K562 (cell line): ENCODE results near the gene AP1B1. TPM values are rescaled to one million over a fixed set of nuclear protein-coding genes. Genes with fewer than 3 reads are reported as not detected.

Experiments used
- ATAC-seq: fragments of 200-7000 bp; cut with Tn5 transposase; 3 replicates; pipeline ENCODE4 v1.9.1; 2020; ENCODE audit warnings: moderate library complexity
- BruUV-seq: library from RNA; stranded (reverse); fragments of 400-500 nt; replicated peaks from 2 replicates; lab custom pipeline; 2021; lab: Mats Ljungman, UMichigan
- CTCF ChIA-PET: fragments of 300-600 bp; formaldehyde crosslinking; extraction: SDS; loops from one replicate; lab custom pipeline; 2021; ENCODE audit warnings: low intra/inter-chr PET ratio; lab: Yijun Ruan, JAX
- POLR2A ChIA-PET: fragments of 300-600, 350-650 bp; sonication (Branson Sonifier 250); formaldehyde crosslinking; extraction: SDS; loops from one replicate; lab custom pipeline; 2021; ENCODE audit warnings: antibody characterized with exemption, inconsistent platforms; lab: Yijun Ruan, JAX
- DNase-seq, 4 experiments: peaks; one replicate each; pipeline versions ENCODE4 v3.0.0 to v3.0.0-alpha.2; 2011 to 2018; ENCODE audit warnings: low spot score in 3 of 4, mixed read lengths in 3 of 4; ENCODE audit errors: extremely low read depth in 1 of 4
- FAIRE-seq: peaks from 2 replicates; lab custom pipeline; 2011; peaks lifted over from hg19 to GRCh38; lab: Jason Lieb, UNC
- H2AFZ ChIP-seq: 2 replicates; pipeline ENCODE4 v1.6.0; 2011; ENCODE audit warnings: low read depth, low read length, control low read depth, inconsistent platforms
- H3K27ac ChIP-seq: fragments of 200-600 bp; 3 replicates; pipeline ENCODE4 v1.8.0; 2011; ENCODE audit warnings: low read depth, mild to moderate bottlenecking, control low read depth, inconsistent platforms, low read length, moderate library complexity, mixed read lengths; ENCODE audit errors: extremely low read depth
- H3K27me3 ChIP-seq, 2 experiments: fragments of 300-600 bp in 1 of 2; 2 replicates in 1 of 2; 3 replicates in 1 of 2; pipeline versions ENCODE4 v1.6.0 to v1.8.0; 2011; ENCODE audit warnings: inconsistent platforms in 2 of 2, low read length in 2 of 2, mild to moderate bottlenecking in 1 of 2, mixed read lengths in 1 of 2, moderate library complexity in 1 of 2; ENCODE audit not compliant: control insufficient read depth in 2 of 2, insufficient read depth in 2 of 2
- H3K36me3 ChIP-seq: fragments of 300-600 bp; 3 replicates; pipeline ENCODE4 v1.8.0; 2011; ENCODE audit warnings: mild to moderate bottlenecking, low read length, inconsistent platforms; ENCODE audit not compliant: control insufficient read depth, insufficient read depth
- H3K4me1 ChIP-seq, 2 experiments: fragments of 200-600 bp in 1 of 2; replicated peaks in 1 of 2; 2 replicates in 1 of 2; 3 replicates in 1 of 2; pipeline versions ENCODE4 v1.5.1 to v1.8.0; 2011; ENCODE audit warnings: inconsistent platforms in 2 of 2, low read length in 2 of 2, mild to moderate bottlenecking in 1 of 2, mixed read lengths in 1 of 2, moderate library complexity in 1 of 2; ENCODE audit not compliant: control insufficient read depth in 2 of 2, insufficient read depth in 2 of 2
- H3K4me2 ChIP-seq: 2 replicates; pipeline ENCODE4 v1.6.1; 2011; ENCODE audit warnings: low read length, control low read depth, inconsistent platforms, mixed read lengths; ENCODE audit not compliant: insufficient read depth
- H3K4me3 ChIP-seq: fragments of 200-600 bp; sonication (generic), shearing (Covaris generic); 2 replicates; pipeline ENCODE4 v1.5.1; 2016; ENCODE audit warnings: control low read depth, inconsistent platforms
- H3K79me2 ChIP-seq: fragments of 200-600 bp; 3 replicates; pipeline ENCODE4 v1.8.0; 2011; ENCODE audit warnings: low read length, inconsistent platforms; ENCODE audit not compliant: control insufficient read depth, insufficient read depth
- H3K9ac ChIP-seq, 2 experiments: 2 replicates each; pipeline versions ENCODE4 v1.6.0 to v1.6.1; 2011; ENCODE audit warnings: low read depth in 2 of 2, low read length in 2 of 2, control low read depth in 1 of 2, inconsistent platforms in 1 of 2, mild to moderate bottlenecking in 1 of 2, mixed read lengths in 1 of 2; ENCODE audit not compliant: insufficient read depth in 1 of 2
- H3K9me1 ChIP-seq: one replicate; pipeline ENCODE4 v1.6.0; 2011; ENCODE audit warnings: inconsistent platforms, mild to moderate bottlenecking, low read length, moderate library complexity; ENCODE audit not compliant: control insufficient read depth, insufficient read depth
- H3K9me3 ChIP-seq: replicated peaks from 2 replicates; pipeline ENCODE4 v1.5.1; 2011; ENCODE audit warnings: low read depth, low read length, inconsistent platforms; ENCODE audit not compliant: control insufficient read depth, insufficient read depth
- H4K20me1 ChIP-seq: replicated peaks from 2 replicates; pipeline ENCODE4 v1.6.1; 2011; ENCODE audit warnings: low read length, inconsistent platforms, mixed read lengths; ENCODE audit not compliant: control insufficient read depth, insufficient read depth
- ESRRA ChIP-seq: fragments of 450-650 bp; IDR thresholded peaks from 2 replicates; pipeline ENCODE4 v1.6.1; 2014; ENCODE audit warnings: low read depth, mild to moderate bottlenecking, moderate library complexity, borderline replicate concordance
- HMG20A ChIP-seq: fragments of 450-650 bp; formaldehyde crosslinking; conservative IDR thresholded peaks from 2 replicates; pipeline ENCODE4 v1.4.0; 2020; ENCODE audit warnings: mild to moderate bottlenecking, mixed read lengths
- NCOA4 ChIP-seq: fragments of 450-650 bp; IDR thresholded peaks from 2 replicates; pipeline ENCODE4 v1.6.1; 2018; ENCODE audit warnings: mild to moderate bottlenecking; ENCODE audit not compliant: partially characterized antibody
- PURB ChIP-seq: sonication (generic); formaldehyde crosslinking; IDR thresholded peaks from 2 replicates; pipeline ENCODE4 v1.9.0; 2021; ENCODE audit warnings: low read depth, mild to moderate bottlenecking, missing genetic modification reagents
- REST ChIP-seq, 2 experiments: fragments of 450-650 bp; formaldehyde crosslinking in 1 of 2; IDR thresholded peaks; 2 replicates each; pipeline versions ENCODE4 v1.4.0 to v1.6.1; 2014 to 2020; ENCODE audit warnings: mild to moderate bottlenecking in 2 of 2, borderline replicate concordance in 1 of 2, low read depth in 1 of 2
- WHSC1 ChIP-seq: IDR thresholded peaks from one replicate; pipeline ENCODE4 v1.6.1; 2012; ENCODE audit warnings: low read length, control low read depth, inconsistent platforms
- WGBS: fragments of 100-300 bp; shearing (Covaris generic); methylation state at CpG from one replicate; pipeline ENCODE4 v1.1.6; 2016; ENCODE audit warnings: low coverage, mixed read lengths; ENCODE audit not compliant: insufficient coverage; ENCODE audit errors: missing lambda C conversion rate; 5-methylcytosine and 5-hydroxymethylcytosine counted together
- in situ Hi-C: fragments of 300-500 bp; cut with MboI; formaldehyde crosslinking; loops from 4 replicates; pipeline ENCODE4 v1.15.0; 2018; ENCODE audit warnings: inconsistent platforms, mixed read lengths
- intact Hi-C: fragments of 100-400 bp; cut with micrococcal nuclease; formaldehyde crosslinking; loops from 2 replicates; pipeline ENCODE4 v1.14.2; 2022
- polyA plus RNA-seq, 8 experiments: library from polyadenylated mRNA; depleted of rRNA in 4 of 8; stranded (reverse) in 5 of 8; unstranded in 3 of 8; fragments of >200 nt; fragmentation: Nextera tagmentation in 2 of 8; fragmentation: Illumina TruSeq in 1 of 8; extraction: Ambion mirVana in 2 of 8; extraction: Trizol in 1 of 8; gene quantifications; 2 replicates each; pipeline versions ENCODE4 v1.2.1 to v1.2.3, GENCODE V29; 2011 to 2014; ENCODE audit warnings: inconsistent platforms in 1 of 8, missing spikeins in 1 of 8
- total RNA-seq, 7 experiments: library from RNA; depleted of rRNA in 6 of 7; stranded (reverse); fragments of >200 nt in 6 of 7; fragmentation: Illumina TruSeq in 2 of 7; extraction: Trizol in 2 of 7; gene quantifications; 2 replicates each; pipeline versions ENCODE4 v1.2.1 to v1.2.3, GENCODE V29; 2011 to 2021; ENCODE audit warnings: low replicate concordance in 1 of 7

Gene AP1B1
- total and polyA plus RNA-seq, 9 of the 15 experiments (the other 6 are each of a cell fraction or from before 2014, with no cell fraction given), result 1.2 to 60.9 (median 30.1) TPM

GRCh38 chr22:29353286-29353685, 35.1 kb downstream of the AP1B1 start:
- Histone ChIP-seq H3K4me1 (no peaks in the 10 kb centered on the region), H3K79me2 (no peaks in the 10 kb centered on the region), H2AFZ (no peak overlapping the region), H3K9me1 (no peaks in the 10 kb centered on the region), H3K27ac (no peak overlapping the region), H3K4me2 (no peak overlapping the region), H4K20me1 (no peaks in the 10 kb centered on the region), H3K4me3 (no peak overlapping the region), H3K9me3 (no peaks in the 10 kb centered on the region), H3K36me3 (peaks cover 84% of the 10 kb centered on the region; the same call in 2 of the 3 replicates), H3K27me3 (no peaks in the 10 kb centered on the region), H3K9ac (no peak overlapping the region)
- in situ Hi-C loops, result no loop called here
- no TSS peak for BruUV-seq
- intact Hi-C loops, result no loop called here
- ATAC-seq (no peak), FAIRE-seq (no peak), DNase-seq (no peak)
- CTCF ChIA-PET, result no interaction called here
- WGBS, result 87% methylated on average over 10 of the region's 11 CpGs
- POLR2A ChIA-PET, result no interaction called here
- TF ChIP-seq NCOA4 (no peak), ESRRA (no peak), WHSC1 (no peak), PURB (CRISPR knock-in tag) (no peak), HMG20A (CRISPR knock-in tag) (no peak), REST (IDR thresholded peaks at IDR 0.05; ENCODE audit: borderline replicate concordance) (no peak), REST (CRISPR knock-in tag; IDR thresholded peaks at IDR 0.05; ENCODE audit: low read depth) (no peak)
